ENCODE measurements around the gene TMOD2. TPM values are rescaled to one million over a fixed set of nuclear protein-coding genes. Genes with fewer than 3 reads are reported as not detected.

The TMOD2 gene
- total RNA-seq, 1 experiment from 2014 or later: 0.71 TPM

Other genes starting within 250 kb of the TMOD2 start
- 15.3 and 15.4 TPM in 2 replicates for gene DMXL2, start 128.8 kb upstream of the TMOD2 start, total RNA-seq (2014; rRNA removed; shearing (Covaris generic); ENCODE audit: low replicate concordance)
- not detected in 2 replicates for gene SCG3, start 70.1 kb upstream of the TMOD2 start, total RNA-seq (2014; rRNA removed; shearing (Covaris generic); ENCODE audit: low replicate concordance)
- 13.1 and 13.6 TPM in 2 replicates for gene LYSMD2, start 13.9 kb upstream of the TMOD2 start, total RNA-seq (2014; rRNA removed; shearing (Covaris generic); ENCODE audit: low replicate concordance)
- gene TMOD3, start 78.1 kb downstream of the TMOD2 start, total RNA-seq (2014; rRNA removed; shearing (Covaris generic); ENCODE audit: low replicate concordance): 31.1 and 44.3 TPM in 2 replicates
- gene LEO1, start 220.2 kb downstream of the TMOD2 start, total RNA-seq (2014; rRNA removed; shearing (Covaris generic); ENCODE audit: low replicate concordance): 10.5 and 14.9 TPM in 2 replicates

Measured in Caki2 (cell line).